Large intestine (tissue), 3 donors: Measurements from ENCODE around the gene STUM. TPM values are rescaled to one million over a fixed set of nuclear protein-coding genes. Genes with fewer than 3 reads are reported as not detected.

ENCODE experiments used
- DNase-seq, 2 donors: peaks; one replicate each; pipeline versions ENCODE4 v3.0.0 to v3.0.0-alpha.2; 2013
- H3K27ac ChIP-seq: one replicate; pipeline ENCODE4 v1.5.1; 2013; ENCODE audit warnings: low read length
- H3K27me3 ChIP-seq: 2 replicates; pipeline ENCODE4 v1.6.1; 2013; ENCODE audit warnings: low read length; ENCODE audit not compliant: control insufficient read depth, insufficient read depth
- H3K36me3 ChIP-seq: 2 replicates; pipeline ENCODE4 v1.6.1; 2013; ENCODE audit warnings: low read length; ENCODE audit not compliant: control insufficient read depth, insufficient read depth
- H3K4me1 ChIP-seq: one replicate; pipeline ENCODE4 v1.6.1; 2013; ENCODE audit warnings: low read length; ENCODE audit not compliant: control insufficient read depth, insufficient read depth
- H3K4me3 ChIP-seq: one replicate; pipeline ENCODE4 v1.5.1; 2013; ENCODE audit warnings: low read length
- H3K9me3 ChIP-seq: one replicate; pipeline ENCODE4 v1.6.1; 2013; ENCODE audit warnings: mild to moderate bottlenecking, low read depth, low read length, moderate library complexity; ENCODE audit not compliant: control insufficient read depth
- WGBS: methylation state at CpG from one replicate; pipeline ENCODE4 v1.1.5; 2013; ENCODE audit warnings: low lambda C conversion rate; ENCODE audit not compliant: insufficient coverage; 5-methylcytosine and 5-hydroxymethylcytosine counted together
- polyA plus RNA-seq: library from polyadenylated mRNA; unstranded; fragments of 120-200 nt; gene quantifications from one replicate; pipeline ENCODE4 v1.2.1, GENCODE V29; 2013

The STUM gene
- polyA plus RNA-seq, 1 donor: 8.2 TPM

DNA sequence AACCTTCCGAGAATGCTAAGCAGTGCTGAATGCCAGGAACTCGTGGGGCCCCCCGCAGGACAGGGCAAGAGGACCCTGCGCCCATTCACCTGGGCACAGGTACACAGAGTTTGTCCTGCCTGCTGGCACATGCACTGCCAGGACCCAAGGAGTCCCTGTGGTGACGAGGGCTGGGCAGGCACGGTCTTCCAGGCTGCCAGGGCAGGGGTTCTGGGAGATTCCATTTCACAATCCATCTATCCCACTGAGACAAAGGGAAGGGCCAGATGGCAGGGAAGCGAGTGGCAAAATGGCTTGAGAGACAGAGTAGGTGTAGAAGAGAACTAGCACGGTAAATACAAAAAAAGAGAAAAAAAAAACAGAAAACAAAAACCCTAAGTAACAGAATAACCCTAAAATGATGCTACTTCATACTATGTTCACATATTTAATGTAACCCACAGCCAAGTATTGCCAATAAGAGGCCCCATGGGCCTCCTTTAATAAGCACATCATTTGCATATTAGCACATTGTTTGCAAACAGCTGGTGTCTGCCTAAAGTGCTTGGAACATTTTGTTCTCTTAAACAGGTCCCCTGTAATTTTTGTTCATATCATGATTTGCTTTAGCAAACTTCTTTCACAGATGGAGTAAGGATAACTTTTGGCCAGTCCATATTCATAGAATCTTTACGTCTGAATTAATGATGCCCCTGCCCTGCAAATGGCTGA is 83.8 kb downstream of the STUM start:
- no peak for DNase-seq
- WGBS: 80% methylated on average over 1 of the region's 9 CpGs
- no peaks in the 10 kb centered on the region for H3K27me3 ChIP-seq
- H3K4me3 ChIP-seq: no peak overlapping the region
- no peaks in the 10 kb centered on the region for H3K4me1 ChIP-seq
- H3K9me3 ChIP-seq: no peaks in the 10 kb centered on the region
- H3K36me3 ChIP-seq: peaks cover 23% of the 10 kb centered on the region
- H3K27ac ChIP-seq: no peak overlapping the region

DNA sequence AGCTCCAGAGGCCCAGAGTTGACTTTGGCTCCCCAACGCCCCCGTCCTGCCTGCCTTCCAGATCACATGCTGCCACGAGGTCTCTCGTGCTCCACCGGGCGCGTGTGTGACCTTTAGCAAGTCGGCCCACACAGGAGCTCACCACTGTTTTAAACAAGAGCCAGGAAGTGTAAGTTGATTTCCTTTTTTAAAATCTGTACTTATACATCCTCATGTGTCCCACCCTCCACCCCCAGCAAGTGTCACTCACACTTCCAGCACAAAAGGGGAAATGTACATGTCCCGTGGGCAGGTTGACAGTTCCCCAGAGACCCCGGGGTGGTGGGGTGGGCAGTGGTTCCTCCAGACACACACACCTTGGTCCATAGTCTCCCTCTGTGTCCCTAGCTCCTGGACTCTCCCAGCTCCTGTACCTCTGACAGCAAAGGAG is 84.4 kb downstream of the STUM start:
- Histone ChIP-seq H3K4me1 (no peaks in the 10 kb centered on the region), H3K27ac (no peak overlapping the region), H3K27me3 (no peaks in the 10 kb centered on the region), H3K9me3 (no peaks in the 10 kb centered on the region), H3K36me3 (peaks cover 25% of the 10 kb centered on the region), H3K4me3 (no peak overlapping the region)
- WGBS: 60% methylated on average over 1 of the region's 10 CpGs
- no peak for DNase-seq

DNA sequence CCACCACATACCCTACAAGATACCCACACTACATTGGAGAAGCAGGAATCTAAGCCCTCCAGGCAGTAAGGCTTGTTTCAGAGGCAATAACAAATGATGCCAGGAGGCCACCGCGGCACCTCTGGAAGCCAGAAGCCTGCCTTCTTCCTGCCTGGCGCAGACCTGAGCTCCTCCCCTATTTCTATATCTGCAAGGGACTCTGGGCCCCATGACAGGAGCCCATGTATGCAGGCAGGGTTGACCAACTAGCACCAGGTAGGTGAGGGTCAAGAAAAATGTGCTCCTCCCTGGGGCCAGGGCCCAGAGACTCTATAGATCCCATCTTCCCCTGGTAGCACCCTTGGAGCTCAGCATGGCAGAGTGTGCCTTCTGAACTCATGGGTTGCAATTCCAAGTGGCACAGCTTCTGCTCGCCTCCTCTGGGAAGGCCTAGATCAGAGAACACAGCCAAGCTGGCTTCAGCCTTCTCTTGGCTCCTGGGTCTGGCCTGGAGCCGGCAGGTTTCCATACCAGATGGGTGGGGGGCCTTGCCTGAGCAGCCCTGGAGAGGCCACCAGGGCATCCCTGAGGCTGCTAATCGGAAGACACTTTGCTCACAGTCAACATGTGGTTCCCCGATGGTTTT is 85.1 kb downstream of the STUM start:
- no peak overlapping the region for H3K27ac ChIP-seq

DNA sequence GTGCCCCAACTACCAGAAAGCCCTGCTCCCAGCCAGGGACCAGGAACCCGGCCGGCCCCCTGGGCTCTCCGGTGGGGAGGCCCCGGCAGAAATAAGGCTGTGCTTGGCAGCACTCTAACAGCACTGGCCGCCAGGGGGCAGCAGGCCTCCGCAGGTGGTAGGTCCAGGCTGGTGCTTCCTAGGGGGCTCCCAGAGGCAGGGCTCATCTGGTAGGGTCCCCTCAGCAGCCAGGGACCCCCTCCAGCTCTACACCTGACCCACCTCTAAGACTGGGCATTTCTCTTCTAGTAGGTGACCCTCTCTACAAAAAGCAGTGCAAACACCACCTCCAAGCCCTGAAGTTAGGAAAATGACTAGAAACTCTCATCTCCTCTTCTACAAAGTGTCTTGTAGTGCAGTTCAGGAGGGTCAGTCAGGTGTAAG is 85.6 kb downstream of the STUM start:
- Histone ChIP-seq H3K9me3 (no peaks in the 10 kb centered on the region), H3K27ac (no peak overlapping the region), H3K4me1 (no peaks in the 10 kb centered on the region), H3K36me3 (peaks cover 31% of the 10 kb centered on the region), H3K27me3 (no peaks in the 10 kb centered on the region), H3K4me3 (no peak overlapping the region)
- WGBS: no CpG with 5 or more reads among the region's 6 CpGs
- peak; percentile 46 for DNase-seq

More for the DNA sequence above, 85.1 kb downstream of the STUM start:
- H3K4me1 ChIP-seq: no peaks in the 10 kb centered on the region
- H3K36me3 ChIP-seq: peaks cover 30% of the 10 kb centered on the region
- WGBS: no CpG with 5 or more reads among the region's 7 CpGs
- DNase-seq: no peak
- H3K9me3 ChIP-seq: no peaks in the 10 kb centered on the region
- no peaks in the 10 kb centered on the region for H3K27me3 ChIP-seq
- no peak overlapping the region for H3K4me3 ChIP-seq

DNA sequence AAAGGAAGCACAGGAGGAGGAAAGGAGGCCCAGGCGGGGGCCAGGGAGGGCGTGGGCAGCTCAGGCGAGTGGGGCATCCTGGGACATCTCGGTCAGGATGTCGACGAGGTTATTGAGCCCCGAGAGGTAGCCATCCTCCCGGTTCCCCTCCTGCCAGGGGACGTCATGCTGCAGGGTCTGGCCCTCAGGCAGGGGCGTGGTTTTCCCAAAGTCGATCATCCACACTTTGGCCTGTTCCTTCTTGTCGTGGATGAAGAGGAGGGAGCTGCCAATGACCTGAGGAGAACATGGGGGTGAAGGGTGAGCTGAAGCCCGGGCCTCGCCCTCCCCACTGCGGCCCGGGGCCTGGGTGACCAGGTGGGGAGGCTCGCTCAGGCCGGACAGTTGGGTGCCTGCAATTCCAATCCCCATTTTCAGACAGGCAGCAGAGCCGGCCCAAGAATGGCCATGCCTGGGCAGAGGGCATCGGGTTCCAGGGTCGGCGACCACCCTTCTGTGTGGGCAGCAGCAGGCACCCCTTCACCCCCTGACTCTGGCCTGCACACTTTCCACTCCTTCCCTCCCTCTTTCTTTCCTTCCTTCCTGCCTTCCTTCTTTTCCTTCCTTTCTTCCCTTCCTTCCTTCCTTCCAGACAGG is 86.2 kb downstream of the STUM start:
- H3K27ac ChIP-seq: no peak overlapping the region
- 92% methylated on average over 2 of the region's 22 CpGs for WGBS
- no peaks in the 10 kb centered on the region for H3K27me3 ChIP-seq
- H3K4me3 ChIP-seq: no peak overlapping the region
- no peaks in the 10 kb centered on the region for H3K4me1 ChIP-seq
- no peaks in the 10 kb centered on the region for H3K9me3 ChIP-seq
- DNase-seq: no peak
- peaks cover 35% of the 10 kb centered on the region for H3K36me3 ChIP-seq

DNA sequence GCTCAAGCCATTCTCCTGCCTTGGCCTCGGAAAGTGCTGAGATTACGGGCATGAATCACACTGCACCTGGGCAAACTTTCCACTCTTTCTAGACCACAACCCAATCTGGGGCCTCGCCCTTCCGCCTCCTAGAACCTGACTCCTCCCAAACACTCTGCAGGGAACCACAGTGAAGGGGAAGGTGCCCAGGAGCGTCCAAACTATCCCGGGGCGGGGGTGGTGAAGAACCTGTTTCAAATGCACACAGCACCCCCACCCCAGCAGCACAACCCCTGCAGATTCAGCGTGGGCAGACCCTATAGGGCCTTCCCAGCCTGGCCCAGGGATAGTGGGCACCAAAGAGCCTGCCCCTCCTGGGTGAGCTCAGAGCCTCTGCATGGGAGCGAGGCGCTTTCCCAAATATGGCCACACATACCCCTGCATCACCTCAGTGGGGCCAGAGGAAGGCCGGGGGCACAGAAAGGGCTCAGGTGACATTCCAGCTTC is 86.9 kb downstream of the STUM start:
- H3K36me3 ChIP-seq: peaks cover 41% of the 10 kb centered on the region
- H3K27ac ChIP-seq: no peak overlapping the region
- H3K9me3 ChIP-seq: no peaks in the 10 kb centered on the region
- WGBS: no CpG with 5 or more reads among the region's 11 CpGs
- no peaks in the 10 kb centered on the region for H3K27me3 ChIP-seq
- no peak for DNase-seq
- H3K4me1 ChIP-seq: no peaks in the 10 kb centered on the region
- H3K4me3 ChIP-seq: no peak overlapping the region

DNA sequence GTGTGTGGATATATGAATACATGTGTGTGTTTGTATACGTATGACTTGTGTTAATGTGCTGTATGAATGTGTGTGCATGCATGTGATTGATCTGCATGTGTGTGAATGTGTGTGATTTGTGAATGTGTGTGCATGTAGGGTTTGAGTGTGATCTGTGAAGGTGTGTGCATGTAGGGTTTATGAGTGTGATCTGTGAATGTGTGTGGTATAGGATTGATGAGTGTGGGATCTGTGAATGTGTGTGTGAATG is 88.2 kb downstream of the STUM start:
- peaks cover 46% of the 10 kb centered on the region for H3K36me3 ChIP-seq

DNA sequence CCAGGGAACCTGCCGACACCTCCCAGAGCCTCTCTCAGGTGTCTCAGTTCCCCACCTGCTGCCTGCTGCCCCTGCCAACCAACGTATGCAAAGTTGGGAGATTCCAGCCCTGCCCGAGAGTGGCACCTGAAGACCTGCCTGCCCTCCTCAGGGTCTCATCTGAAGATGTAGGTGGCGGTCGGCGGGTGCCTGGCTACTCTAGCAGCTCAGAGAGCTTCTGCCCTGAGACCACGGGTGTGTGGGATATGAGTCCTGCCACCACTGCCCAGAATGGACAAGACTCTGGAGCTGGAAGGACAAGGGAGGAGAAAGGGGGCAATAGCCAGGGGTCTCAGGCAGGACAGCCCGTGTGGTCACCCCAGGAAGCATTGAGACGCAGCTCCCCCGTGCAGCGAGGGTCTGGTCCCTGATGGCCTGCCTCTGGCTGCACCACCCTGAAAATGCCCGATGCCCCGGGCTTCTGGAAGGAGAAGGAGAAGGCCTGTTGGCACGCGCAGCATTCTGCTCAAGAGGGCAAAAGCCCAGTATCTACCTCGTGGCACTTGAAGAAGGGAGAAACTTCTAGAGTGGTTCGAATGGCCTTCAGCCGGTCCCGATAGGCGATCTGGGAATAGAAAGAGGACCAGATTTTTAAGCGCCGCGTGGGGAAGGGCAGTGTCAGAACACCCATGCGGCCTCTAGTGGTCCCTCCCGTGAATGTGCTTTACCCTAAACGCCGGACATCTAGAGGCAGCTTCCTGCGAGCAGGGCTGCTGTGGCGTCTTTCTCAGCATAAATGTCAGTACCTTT is 88.8 kb downstream of the STUM start:
- Histone ChIP-seq H3K4me3 (no peak overlapping the region), H3K4me1 (no peaks in the 10 kb centered on the region), H3K27me3 (no peaks in the 10 kb centered on the region), H3K36me3 (peaks cover 49% of the 10 kb centered on the region), H3K27ac (no peak overlapping the region), H3K9me3 (no peaks in the 10 kb centered on the region)
- 80% methylated on average over 1 of the region's 29 CpGs for WGBS
- DNase-seq: no peak

More for the DNA sequence above, 88.2 kb downstream of the STUM start:
- H3K4me3 ChIP-seq: no peak overlapping the region
- no peaks in the 10 kb centered on the region for H3K9me3 ChIP-seq
- H3K27me3 ChIP-seq: no peaks in the 10 kb centered on the region
- DNase-seq: no peak
- H3K27ac ChIP-seq: no peak overlapping the region
- no CpG with 5 or more reads among the region's 1 CpG for WGBS
- H3K4me1 ChIP-seq: no peaks in the 10 kb centered on the region

DNA sequence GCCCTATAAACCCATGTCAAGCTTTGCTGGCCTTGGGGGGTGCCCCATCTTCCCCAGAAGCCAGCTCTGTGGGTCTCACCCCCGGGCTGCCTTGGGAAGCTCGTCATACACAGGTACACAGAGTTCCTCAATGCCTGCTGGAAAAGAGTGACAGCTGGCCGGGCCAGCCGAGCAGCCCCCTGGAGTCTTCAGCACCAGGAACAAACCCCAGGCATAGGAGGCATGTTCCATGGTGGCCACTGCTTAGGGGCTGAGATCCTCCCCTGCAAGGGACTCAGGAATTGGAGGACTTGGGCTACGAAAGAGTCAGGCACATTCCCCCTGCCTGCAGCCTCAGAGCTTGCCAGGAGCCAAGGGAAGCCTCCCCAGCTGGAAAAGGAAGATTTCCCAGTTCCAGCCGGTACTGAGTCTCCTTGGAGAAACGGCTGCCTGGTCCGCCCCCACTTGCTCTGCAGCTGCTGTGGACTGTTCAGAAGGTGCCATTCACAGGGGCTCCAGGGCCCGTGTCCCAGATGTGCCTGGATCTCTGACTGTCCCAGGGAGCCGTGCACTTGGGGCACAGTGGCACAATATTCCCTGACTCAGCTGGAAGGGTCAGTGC is 89.5 kb downstream of the STUM start:
- no peak for DNase-seq

DNA sequence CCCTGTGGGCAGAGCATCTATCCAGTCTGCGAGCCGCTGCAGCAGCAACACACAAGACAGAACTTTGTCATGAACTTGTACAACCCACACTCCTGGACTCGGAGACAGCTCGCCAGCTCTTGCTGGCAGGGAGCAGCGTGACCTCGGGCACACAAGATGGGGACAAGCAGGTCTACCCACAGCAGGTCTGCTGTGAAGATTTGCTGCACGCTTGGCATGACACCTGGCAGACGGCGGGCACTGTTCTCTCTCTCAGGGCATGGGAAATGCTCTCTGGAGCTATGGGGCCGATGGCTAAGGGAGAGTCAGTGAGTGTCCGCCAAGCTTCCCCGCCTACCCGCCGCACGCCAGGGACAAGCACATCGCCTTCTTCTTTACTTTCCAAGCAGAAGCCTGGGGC is 90.0 kb downstream of the STUM start:
- Histone ChIP-seq H3K27ac (no peak overlapping the region), H3K36me3 (peaks cover 41% of the 10 kb centered on the region), H3K4me1 (peaks cover 5% of the 10 kb centered on the region), H3K4me3 (no peak overlapping the region), H3K9me3 (no peaks in the 10 kb centered on the region), H3K27me3 (no peaks in the 10 kb centered on the region)
- DNase-seq: no peak
- WGBS: 100% methylated on average over 1 of the region's 16 CpGs

More for the DNA sequence above, 89.5 kb downstream of the STUM start:
- H3K27me3 ChIP-seq: no peaks in the 10 kb centered on the region
- no peaks in the 10 kb centered on the region for H3K9me3 ChIP-seq
- peaks cover 45% of the 10 kb centered on the region for H3K36me3 ChIP-seq
- no peak overlapping the region for H3K27ac ChIP-seq
- peaks cover 2% of the 10 kb centered on the region for H3K4me1 ChIP-seq
- no peak overlapping the region for H3K4me3 ChIP-seq
- no CpG with 5 or more reads among the region's 10 CpGs for WGBS
